Right lobe of liver (tissue), 6 donors: ENCODE measurements around the gene CTIF. TPM values are rescaled to one million over a fixed set of nuclear protein-coding genes. Genes with fewer than 3 reads are reported as not detected.

ENCODE experiments used
- ATAC-seq, 4 donors: fragments of 200-7000 bp; cut with Tn5 transposase; one replicate each; pipeline ENCODE4 v1.9.1; 2020; ENCODE audit warnings: mild to moderate bottlenecking in 4 of 4, moderate library complexity in 4 of 4
- DNase-seq, 3 donors: peaks; one replicate each; pipeline ENCODE4 v3.0.0-alpha.2; 2020
- H3K27ac ChIP-seq, 3 donors: fragments of 200-600 bp; one replicate each; pipeline ENCODE4 v1.8.0; 2022
- H3K27me3 ChIP-seq, 2 donors: fragments of 200-600 bp; one replicate each; pipeline ENCODE4 v1.8.0; 2022
- H3K36me3 ChIP-seq, 4 donors: fragments of 200-600 bp; sonication (generic) in 1 of 4; one replicate each; pipeline versions ENCODE4 v1.5.1 to v1.8.0; 2017 to 2022; ENCODE audit warnings: control low read depth in 1 of 4
- H3K4me1 ChIP-seq, 4 donors: fragments of 200-600 bp; sonication (generic) in 1 of 4; one replicate each; pipeline versions ENCODE4 v1.5.1 to v1.8.0; 2017 to 2022; ENCODE audit warnings: control low read depth in 1 of 4
- H3K4me3 ChIP-seq, 3 donors: fragments of 200-600 bp; one replicate each; pipeline ENCODE4 v1.8.0; 2022
- H3K9me3 ChIP-seq, 4 donors: fragments of 200-600 bp; sonication (generic) in 1 of 4; one replicate each; pipeline versions ENCODE4 v1.5.1 to v1.8.0; 2017 to 2022; ENCODE audit warnings: control low read depth in 1 of 4
- CTCF ChIP-seq, 4 donors: fragments of 200-600 bp in 3 of 4; fragments of 450-650 bp in 1 of 4; IDR thresholded peaks; one replicate each; pipeline versions ENCODE4 v1.5.1 to v1.8.0; 2016 to 2022; ENCODE audit warnings: antibody characterized with exemption in 4 of 4, mild to moderate bottlenecking in 2 of 4
- POLR2A ChIP-seq: fragments of 450-650 bp; IDR thresholded peaks from one replicate; pipeline ENCODE4 v1.6.1; 2017; ENCODE audit warnings: antibody characterized with exemption, mild to moderate bottlenecking
- WGBS: methylation state at CpG from one replicate; pipeline ENCODE4 v1.1.6; 2018; ENCODE audit warnings: low coverage, low lambda C conversion rate; ENCODE audit not compliant: insufficient coverage; ENCODE audit errors: missing lambda C conversion rate; 5-methylcytosine and 5-hydroxymethylcytosine counted together
- intact Hi-C, 2 donors: fragments of 100-400 bp; cut with DNase I; formaldehyde crosslinking; loops; one replicate each; pipeline versions ENCODE4 v1.11.2 to v1.14.1; 2022
- total RNA-seq, 6 experiments: library from RNA; depleted of rRNA in 2 of 6; stranded (reverse); fragments of >200 nt in 2 of 6; fragmentation: NEBNext Ultra II Directional in 3 of 6; extraction: Animal tissue kit (Norgen Biotek cat#: 25700) in 3 of 6; gene quantifications; one replicate each; pipeline versions ENCODE4 v1.1.0 to v1.2.4, GENCODE V29; 2016 to 2023
- donor health status: DM: no; HTN: yes; CAD: no.
- donor health status: DM: no; HTN: no; CAD: no.
- donor health status: DM: no; HTN: no; CAD: no.
- donor health status: DM: no; HTN: yes; CAD: no.
- donor health status: DM: no; HTN: yes; CAD: no.

The CTIF gene
- total RNA-seq, 6 experiments from 2014 or later = 29.0 to 60.6 (median 43.1) TPM

- no peaks in the 10 kb centered on the region for H3K9me3 ChIP-seq
- H3K27me3 ChIP-seq = no peaks in the 10 kb centered on the region
- no peak overlapping the region for H3K4me3 ChIP-seq
- peaks cover 0 to 4% (median 0%) of the 10 kb centered on the region in 4 donors for H3K4me1 ChIP-seq
- TF ChIP-seq POLR2A (no peak), CTCF (IDR thresholded peaks at IDR 0.05) (no peak)
- ATAC-seq = no peak
- peak in 2 of 3 donors; percentile 21 to 31 for DNase-seq
- no peak overlapping the region for H3K27ac ChIP-seq
- intact Hi-C loops = no loop called here
- 91% methylated on average over 5 of the region's 9 CpGs for WGBS
- peaks cover 0 to 7% (median 0%) of the 10 kb centered on the region in 4 donors for H3K36me3 ChIP-seq
Observed at GRCh38 chr18:48831113-48831759, 292.4 kb downstream of the CTIF start.

GRCh38 chr18:48831802-48832201 lies 293.0 kb downstream of the CTIF start:
- Histone ChIP-seq H3K4me3 (no peak overlapping the region), H3K36me3 (peaks cover 0 to 7% (median 0%) of the 10 kb centered on the region in 4 donors), H3K9me3 (no peaks in the 10 kb centered on the region), H3K27ac (no peak overlapping the region), H3K27me3 (no peaks in the 10 kb centered on the region), H3K4me1 (peaks cover 0 to 4% (median 0%) of the 10 kb centered on the region in 4 donors)
- intact Hi-C loops = no loop called here
- ATAC-seq = no peak
- TF ChIP-seq CTCF (IDR thresholded peaks at IDR 0.05) (no peak), POLR2A (no peak)
- peak in 1 of 3 donors; percentile 15 for DNase-seq
- WGBS = 89% methylated on average over 6 of the region's 6 CpGs

- WGBS = 52% methylated on average over 11 of the region's 16 CpGs
Observed at GRCh38 chr18:48832938-48833700, 294.3 kb downstream of the CTIF start.

More at GRCh38 chr18:48832938-48833700, 294.3 kb downstream of the CTIF start:
- ATAC-seq (peak in 2 of 4 donors; percentile 2 to 10), DNase-seq (peak in 2 of 3 donors; percentile 46 to 57)
- no peaks in the 10 kb centered on the region for H3K9me3 ChIP-seq
- intact Hi-C loops = no loop called here
- H3K36me3 ChIP-seq = peaks cover 0 to 7% (median 0%) of the 10 kb centered on the region in 4 donors
- no peak overlapping the region for H3K4me3 ChIP-seq
- H3K4me1 ChIP-seq = peaks cover 0 to 4% (median 0%) of the 10 kb centered on the region in 4 donors
- H3K27ac ChIP-seq = peak overlapping the region in 2 of 3 donors; percentile 29 to 76
- TF ChIP-seq POLR2A = no peak
- TF ChIP-seq CTCF (IDR thresholded peaks at IDR 0.05) = no peak
- H3K27me3 ChIP-seq = no peaks in the 10 kb centered on the region
